Stimulated activated naive B cell treated with anti-CD40 and anti-IgM and Interleukin-4, amounts not matched to agents 10 μg/mL and 1 μg/mL and 100 μg/mL, for 72 hours (primary cell): Measurements from ENCODE around the gene POMP.
"Not testable (repeated sequence)": the region's sequence is repeated elsewhere in the genome, so short reads cannot be mapped to it uniquely, and the experiment has no call there.

Experiments used
- ATAC-seq, 2 donors: fragments of 150-1000 bp; cut with Tn5 transposase; replicated peaks; 2 replicates each; pipeline ENCODE4 v1.10.0; 2021; ENCODE audit warnings: moderate library complexity in 1 of 2
- DNase-seq: peaks from one replicate; pipeline ENCODE4 v3.0.0; 2021
- H3K27ac Mint-ChIP-seq: one replicate; pipeline ENCODE4 v1.8.0; 2022; ENCODE audit warnings: mild to moderate bottlenecking, mixed read lengths
- H3K27me3 Mint-ChIP-seq, 2 donors: one replicate each; pipeline ENCODE4 v1.8.0; 2022; ENCODE audit warnings: mixed read lengths in 2 of 2
- H3K36me3 Mint-ChIP-seq, 2 donors: one replicate each; pipeline ENCODE4 v1.8.0; 2022; ENCODE audit warnings: mixed read lengths in 2 of 2, mild to moderate bottlenecking in 1 of 2
- H3K4me1 Mint-ChIP-seq, 2 donors: one replicate each; pipeline ENCODE4 v1.8.0; 2022; ENCODE audit warnings: mixed read lengths in 2 of 2, mild to moderate bottlenecking in 1 of 2
- H3K4me3 Mint-ChIP-seq, 2 donors: one replicate each; pipeline ENCODE4 v1.8.0; 2022; ENCODE audit warnings: mild to moderate bottlenecking in 2 of 2, mixed read lengths in 2 of 2, moderate library complexity in 1 of 2
- H3K9me3 Mint-ChIP-seq, 2 donors: one replicate each; pipeline ENCODE4 v1.8.0; 2022; ENCODE audit warnings: mixed read lengths in 2 of 2, mild to moderate bottlenecking in 1 of 2

POMP gene

GRCh38 chr13:28654276-28654675, 4.7 kb upstream of the POMP start:
- Mint-ChIP-seq H3K27ac (no peak overlapping the region), H3K4me3 (no peak overlapping the region), H3K27me3 (no peaks in the 10 kb centered on the region), H3K9me3 (peaks cover 2 to 3% of the 10 kb centered on the region in 2 donors), H3K36me3 (peaks cover 6 to 8% of the 10 kb centered on the region in 2 donors), H3K4me1 (peaks cover 39 to 63% of the 10 kb centered on the region in 2 donors)
- no peak for DNase-seq
- no peak for ATAC-seq

GRCh38 chr13:28655561-28655960, 3.4 kb upstream of the POMP start:
- peak overlapping the region in 1 of 2 donors; percentile 4 for H3K4me3 Mint-ChIP-seq
- DNase-seq (no peak), ATAC-seq (no peak)
- H3K9me3 Mint-ChIP-seq: peaks cover 2 to 3% of the 10 kb centered on the region in 2 donors
- H3K27me3 Mint-ChIP-seq: no peaks in the 10 kb centered on the region
- H3K27ac Mint-ChIP-seq: peak overlapping the region; percentile 14
- H3K36me3 Mint-ChIP-seq: peaks cover 13 to 19% of the 10 kb centered on the region in 2 donors
- peaks cover 38 to 59% of the 10 kb centered on the region in 2 donors for H3K4me1 Mint-ChIP-seq

GRCh38 chr13:28657784-28658538, 969 bp upstream of the POMP start:
- Mint-ChIP-seq H3K27me3 (no peaks in the 10 kb centered on the region), H3K27ac (peak overlapping the region; percentile 96), H3K36me3 (peaks cover 27 to 38% of the 10 kb centered on the region in 2 donors), H3K4me1 (peaks cover 38 to 62% of the 10 kb centered on the region in 2 donors), H3K9me3 (peaks cover 2 to 3% of the 10 kb centered on the region in 2 donors), H3K4me3 (peak overlapping the region; percentile 88 to 98)
- DNase-seq: peak; percentile 16
- peak; percentile 24 for ATAC-seq

- no peaks in the 10 kb centered on the region for H3K27me3 Mint-ChIP-seq
- peak overlapping the region; percentile 88 to 98 for H3K4me3 Mint-ChIP-seq
- H3K27ac Mint-ChIP-seq: peak overlapping the region; percentile 96
- H3K9me3 Mint-ChIP-seq: peaks cover 2 to 3% of the 10 kb centered on the region in 2 donors
- H3K36me3 Mint-ChIP-seq: peaks cover 27 to 38% of the 10 kb centered on the region in 2 donors
- peak; percentile 27 to 29 for ATAC-seq
- peaks cover 38 to 62% of the 10 kb centered on the region in 2 donors for H3K4me1 Mint-ChIP-seq
- DNase-seq: no peak
Measured at GRCh38 chr13:28658539-28658795, 463 bp upstream of the POMP start.

GRCh38 chr13:28659621-28659970, 666 bp downstream of the POMP start:
- no peak for DNase-seq
- no peaks in the 10 kb centered on the region for H3K27me3 Mint-ChIP-seq
- peaks cover 2 to 3% of the 10 kb centered on the region in 2 donors for H3K9me3 Mint-ChIP-seq
- peaks cover 28 to 39% of the 10 kb centered on the region in 2 donors for H3K36me3 Mint-ChIP-seq
- peak; percentile 38 to 39 for ATAC-seq
- peaks cover 38 to 64% of the 10 kb centered on the region in 2 donors for H3K4me1 Mint-ChIP-seq
- peak overlapping the region; percentile 96 for H3K27ac Mint-ChIP-seq
- H3K4me3 Mint-ChIP-seq: peak overlapping the region; percentile 88 to 98

- H3K27me3 Mint-ChIP-seq: no peaks in the 10 kb centered on the region
- no peaks in the 10 kb centered on the region for H3K9me3 Mint-ChIP-seq
- no peak overlapping the region for H3K4me3 Mint-ChIP-seq
- H3K4me1 Mint-ChIP-seq: peaks cover 25 to 54% of the 10 kb centered on the region in 2 donors
- H3K36me3 Mint-ChIP-seq: peaks cover 53 to 59% of the 10 kb centered on the region in 2 donors
- no peak for DNase-seq
- H3K27ac Mint-ChIP-seq: peak overlapping the region; percentile 1
- no peak for ATAC-seq
Measured at GRCh38 chr13:28666897-28667488, 8.1 kb downstream of the POMP start.

GRCh38 chr13:28671126-28671792, 12.3 kb downstream of the POMP start:
- Mint-ChIP-seq H3K4me1 (peaks cover 23 to 50% of the 10 kb centered on the region in 2 donors), H3K4me3 (peak overlapping the region in 1 of 2 donors; percentile 9), H3K36me3 (peaks cover 58 to 61% of the 10 kb centered on the region in 2 donors), H3K9me3 (no peaks in the 10 kb centered on the region), H3K27me3 (no peaks in the 10 kb centered on the region), H3K27ac (no peak overlapping the region)
- no peak for DNase-seq
- no peak for ATAC-seq

- no peak for ATAC-seq
- peaks cover 9 to 13% of the 10 kb centered on the region in 2 donors for H3K4me1 Mint-ChIP-seq
- no peaks in the 10 kb centered on the region for H3K27me3 Mint-ChIP-seq
- no peak overlapping the region for H3K4me3 Mint-ChIP-seq
- no peak for DNase-seq
- H3K9me3 Mint-ChIP-seq: no peaks in the 10 kb centered on the region
- no peak overlapping the region for H3K27ac Mint-ChIP-seq
- H3K36me3 Mint-ChIP-seq: peaks cover 22 to 23% of the 10 kb centered on the region in 2 donors
Measured at GRCh38 chr13:28678809-28679208, 19.9 kb downstream of the POMP start.

- no peaks in the 10 kb centered on the region for H3K9me3 Mint-ChIP-seq
- ATAC-seq: peak; percentile 36 to 46
- peaks cover 14 to 15% of the 10 kb centered on the region in 2 donors for H3K36me3 Mint-ChIP-seq
- H3K4me3 Mint-ChIP-seq: no peak overlapping the region
- DNase-seq: no peak
- no peak overlapping the region for H3K27ac Mint-ChIP-seq
- H3K4me1 Mint-ChIP-seq: peaks cover 4% of the 10 kb centered on the region in 2 donors
- no peaks in the 10 kb centered on the region for H3K27me3 Mint-ChIP-seq
Measured at GRCh38 chr13:28679628-28680027, 20.7 kb downstream of the POMP start.

- ATAC-seq: no peak
- Mint-ChIP-seq H3K36me3 (peaks cover 10% of the 10 kb centered on the region in 2 donors), H3K9me3 (no peaks in the 10 kb centered on the region), H3K27me3 (no peaks in the 10 kb centered on the region), H3K27ac (no peak overlapping the region), H3K4me3 (no peak overlapping the region), H3K4me1 (peaks cover 4% of the 10 kb centered on the region in 2 donors)
- DNase-seq: no peak
Measured at GRCh38 chr13:28680541-28680940, 21.6 kb downstream of the POMP start.

GRCh38 chr13:28683169-28683568, 24.2 kb downstream of the POMP start:
- not testable (repeated sequence) for H3K4me1 Mint-ChIP-seq

GRCh38 chr13:28684257-28684656, 25.3 kb downstream of the POMP start:
- Mint-ChIP-seq H3K4me3 (no peak overlapping the region), H3K27me3 (no peaks in the 10 kb centered on the region), H3K4me1 (peaks cover 0 to 4% of the 10 kb centered on the region in 2 donors), H3K9me3 (peaks cover 4 to 10% of the 10 kb centered on the region in 2 donors), H3K27ac (no peak overlapping the region), H3K36me3 (peaks cover 3 to 8% of the 10 kb centered on the region in 2 donors)
- DNase-seq (no peak), ATAC-seq (no peak)

More at GRCh38 chr13:28683169-28683568, 24.2 kb downstream of the POMP start:
- H3K9me3 Mint-ChIP-seq, H3K27me3 Mint-ChIP-seq, H3K4me3 Mint-ChIP-seq, ATAC-seq, H3K36me3 Mint-ChIP-seq, H3K27ac Mint-ChIP-seq, DNase-seq: not testable (repeated sequence)

- Mint-ChIP-seq H3K4me1 (no peaks in the 10 kb centered on the region), H3K27me3 (no peaks in the 10 kb centered on the region), H3K27ac (no peak overlapping the region), H3K4me3 (no peak overlapping the region), H3K36me3 (peaks cover 3 to 10% of the 10 kb centered on the region in 2 donors), H3K9me3 (peaks cover 4 to 14% of the 10 kb centered on the region in 2 donors)
- no peak for DNase-seq
- ATAC-seq: no peak
Measured at GRCh38 chr13:28685114-28685513, 26.2 kb downstream of the POMP start.

GRCh38 chr13:28685892-28686291, 27.0 kb downstream of the POMP start:
- H3K27ac Mint-ChIP-seq: no peak overlapping the region
- no peaks in the 10 kb centered on the region for H3K27me3 Mint-ChIP-seq
- H3K4me1 Mint-ChIP-seq: no peaks in the 10 kb centered on the region
- H3K9me3 Mint-ChIP-seq: peaks cover 6 to 14% of the 10 kb centered on the region in 2 donors
- peaks cover 5 to 10% of the 10 kb centered on the region in 2 donors for H3K36me3 Mint-ChIP-seq
- peak in 1 of 2 donors; percentile 45 for ATAC-seq
- no peak for DNase-seq
- H3K4me3 Mint-ChIP-seq: no peak overlapping the region
